Osteocyte (in vitro differentiated cells): ENCODE results near the gene SUPT3H. TPM values are rescaled to one million over a fixed set of nuclear protein-coding genes. Genes with fewer than 3 reads are reported as not detected.

Source experiments
- DNase-seq: peaks from one replicate; pipeline ENCODE4 v3.0.0; 2021; ENCODE audit warnings: mixed read lengths; ENCODE audit not compliant: unreplicated experiment; ENCODE audit errors: extremely low spot score
- H3K27ac Mint-ChIP-seq: one replicate; pipeline ENCODE4 v1.8.0; 2021; ENCODE audit warnings: mild to moderate bottlenecking, mixed read lengths; ENCODE audit not compliant: unreplicated experiment
- H3K27me3 Mint-ChIP-seq: one replicate; pipeline ENCODE4 v1.8.0; 2021; ENCODE audit warnings: mixed read lengths; ENCODE audit not compliant: unreplicated experiment
- H3K36me3 Mint-ChIP-seq: one replicate; pipeline ENCODE4 v1.8.0; 2021; ENCODE audit warnings: mixed read lengths; ENCODE audit not compliant: unreplicated experiment
- H3K4me1 Mint-ChIP-seq: one replicate; pipeline ENCODE4 v1.8.0; 2021; ENCODE audit warnings: mixed read lengths; ENCODE audit not compliant: unreplicated experiment
- H3K4me3 Mint-ChIP-seq: one replicate; pipeline ENCODE4 v1.8.0; 2021; ENCODE audit warnings: mild to moderate bottlenecking, moderate library complexity, mixed read lengths; ENCODE audit not compliant: unreplicated experiment
- H3K9me3 Mint-ChIP-seq: one replicate; pipeline ENCODE4 v1.8.0; 2021; ENCODE audit warnings: mixed read lengths; ENCODE audit not compliant: unreplicated experiment
- CTCF ChIP-seq: fragments of 200-600 bp; sonication (generic); IDR thresholded peaks from 2 replicates; pipeline ENCODE4 v1.5.0; 2021; ENCODE audit warnings: antibody characterized with exemption, mild to moderate bottlenecking, moderate library complexity
- total RNA-seq: library from RNA; stranded (reverse); gene quantifications from 2 replicates; pipeline ENCODE4 v1.2.1, GENCODE V29; 2021

The SUPT3H gene
- total RNA-seq, 1 donor from 2014 or later, result 13.2 TPM

DNA sequence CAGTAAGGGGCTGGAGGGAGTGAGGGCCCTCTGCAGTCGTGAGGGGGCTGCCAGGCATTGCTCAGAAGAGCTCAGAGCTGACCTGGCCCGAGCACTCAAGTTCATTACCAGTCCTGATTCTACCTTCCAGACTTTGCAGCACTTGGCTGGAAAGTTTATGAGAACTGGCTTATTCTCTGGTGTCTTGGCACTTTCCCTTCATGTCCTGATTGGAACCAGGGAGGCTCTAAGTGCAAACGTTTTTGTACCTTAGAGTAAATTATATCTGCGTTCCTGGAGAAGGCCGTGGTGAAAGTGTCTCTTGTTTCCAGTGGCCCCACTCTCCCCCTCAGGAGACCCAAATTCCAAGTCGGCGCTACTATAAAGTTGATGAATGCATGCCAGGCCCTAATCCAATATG lies 587.9 kb downstream of the SUPT3H start:
- peaks cover 4% of the 10 kb centered on the region for H3K36me3 Mint-ChIP-seq
- TF ChIP-seq CTCF, result no peak
- peaks cover 15% of the 10 kb centered on the region for H3K4me1 Mint-ChIP-seq
- no peak for DNase-seq
- H3K27ac Mint-ChIP-seq, result no peak overlapping the region
- no peaks in the 10 kb centered on the region for H3K27me3 Mint-ChIP-seq
- H3K4me3 Mint-ChIP-seq, result no peak overlapping the region
- peaks cover 12% of the 10 kb centered on the region for H3K9me3 Mint-ChIP-seq

DNA sequence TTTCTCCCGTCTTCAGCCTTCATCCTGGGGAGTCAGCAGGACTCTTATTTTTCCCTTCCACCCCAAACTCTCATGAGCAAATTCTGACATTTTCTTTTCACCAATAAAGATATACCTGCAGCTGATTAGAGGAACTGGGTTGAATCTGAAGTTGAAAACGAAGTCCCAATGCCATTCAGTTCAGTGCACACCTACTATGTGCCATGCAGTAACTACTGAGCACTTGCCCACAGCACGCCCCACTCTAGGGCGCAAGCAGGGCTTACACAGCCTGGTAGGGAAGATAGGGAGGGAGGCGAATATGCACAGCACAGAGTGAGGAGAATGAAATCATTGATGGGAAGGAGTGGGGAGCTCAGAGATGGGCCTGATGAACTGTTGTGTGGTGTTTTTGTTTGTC lies 588.7 kb downstream of the SUPT3H start:
- peaks cover 13% of the 10 kb centered on the region for H3K9me3 Mint-ChIP-seq
- no peaks in the 10 kb centered on the region for H3K27me3 Mint-ChIP-seq
- H3K27ac Mint-ChIP-seq, result peak overlapping the region; percentile 85
- peaks cover 4% of the 10 kb centered on the region for H3K36me3 Mint-ChIP-seq
- DNase-seq, result no peak
- H3K4me3 Mint-ChIP-seq, result no peak overlapping the region
- no peak for TF ChIP-seq CTCF
- H3K4me1 Mint-ChIP-seq, result peaks cover 15% of the 10 kb centered on the region

- Mint-ChIP-seq H3K27me3 (no peaks in the 10 kb centered on the region), H3K4me1 (peaks cover 17% of the 10 kb centered on the region), H3K27ac (peak overlapping the region; percentile 85)
Measured at GRCh38 chr6:44788387-44788981, 589.2 kb downstream of the SUPT3H start.

GRCh38 chr6:44787254-44787834 lies 590.4 kb downstream of the SUPT3H start:
- DNase-seq, result no peak
- peaks cover 6% of the 10 kb centered on the region for H3K36me3 Mint-ChIP-seq
- H3K27me3 Mint-ChIP-seq, result no peaks in the 10 kb centered on the region
- peaks cover 22% of the 10 kb centered on the region for H3K4me1 Mint-ChIP-seq
- H3K27ac Mint-ChIP-seq, result no peak overlapping the region
- no peak for TF ChIP-seq CTCF
- H3K9me3 Mint-ChIP-seq, result peaks cover 15% of the 10 kb centered on the region
- no peak overlapping the region for H3K4me3 Mint-ChIP-seq

More at GRCh38 chr6:44788387-44788981, 589.2 kb downstream of the SUPT3H start:
- Mint-ChIP-seq H3K36me3 (peaks cover 6% of the 10 kb centered on the region), H3K4me3 (no peak overlapping the region), H3K9me3 (peaks cover 19% of the 10 kb centered on the region)
- DNase-seq, result no peak
- no peak for TF ChIP-seq CTCF

- no peaks in the 10 kb centered on the region for H3K27me3 Mint-ChIP-seq
- H3K27ac Mint-ChIP-seq, result no peak overlapping the region
- H3K4me1 Mint-ChIP-seq, result peaks cover 33% of the 10 kb centered on the region
- H3K4me3 Mint-ChIP-seq, result no peak overlapping the region
- no peak for TF ChIP-seq CTCF
- no peak for DNase-seq
- H3K9me3 Mint-ChIP-seq, result peaks cover 15% of the 10 kb centered on the region
- peaks cover 6% of the 10 kb centered on the region for H3K36me3 Mint-ChIP-seq
Measured at GRCh38 chr6:44785130-44785529, 592.6 kb downstream of the SUPT3H start.
